Natural killer cell (primary cell): ENCODE measurements around the gene CA14. TPM values are rescaled to one million over a fixed set of nuclear protein-coding genes. Genes with fewer than 3 reads are reported as not detected.
"Not testable (repeated sequence)": the region's sequence is repeated elsewhere in the genome, so short reads cannot be mapped to it uniquely, and the experiment has no call there.

Experiments
- ATAC-seq, 3 donors: fragments of 150-1000 bp in 2 of 3; fragments of 200-7000 bp in 1 of 3; cut with Tn5 transposase; 1 replicate in 1 of 3; 2 replicates in 2 of 3; pipeline ENCODE4 v1.10.0; 2021; ENCODE audit warnings: mild to moderate bottlenecking in 2 of 3, moderate library complexity in 2 of 3
- DNase-seq, 2 donors: peaks; one replicate each; pipeline versions ENCODE4 v3.0.0 to v3.0.0-alpha.2; 2013 to 2021; ENCODE audit warnings: mixed read lengths in 1 of 2
- H3K27ac ChIP-seq: one replicate; pipeline ENCODE4 v1.5.1; 2013; ENCODE audit warnings: mild to moderate bottlenecking, low read length
- H3K27me3 ChIP-seq: one replicate; pipeline ENCODE4 v1.6.1; 2013; ENCODE audit warnings: low read length; ENCODE audit not compliant: control insufficient read depth, insufficient read depth
- H3K36me3 ChIP-seq: one replicate; pipeline ENCODE4 v1.6.1; 2013; ENCODE audit warnings: low read length; ENCODE audit not compliant: control insufficient read depth, insufficient read depth
- H3K4me1 ChIP-seq: one replicate; pipeline ENCODE4 v1.6.1; 2013; ENCODE audit warnings: low read length; ENCODE audit not compliant: control insufficient read depth, insufficient read depth
- H3K4me3 ChIP-seq: one replicate; pipeline ENCODE4 v1.5.1; 2013; ENCODE audit warnings: low read length
- H3K9me3 ChIP-seq: one replicate; pipeline ENCODE4 v1.6.1; 2013; ENCODE audit warnings: low read length; ENCODE audit not compliant: control insufficient read depth, insufficient read depth
- H3K27ac Mint-ChIP-seq, 2 donors: one replicate each; pipeline ENCODE4 v1.8.0; 2022; ENCODE audit warnings: mild to moderate bottlenecking in 2 of 2, mixed read lengths in 2 of 2, moderate library complexity in 1 of 2
- H3K27me3 Mint-ChIP-seq, 2 donors: one replicate each; pipeline ENCODE4 v1.8.0; 2022; ENCODE audit warnings: low read depth in 2 of 2, mixed read lengths in 2 of 2
- H3K36me3 Mint-ChIP-seq: one replicate; pipeline ENCODE4 v1.8.0; 2022; ENCODE audit warnings: mixed read lengths
- H3K4me1 Mint-ChIP-seq, 2 donors: one replicate each; pipeline ENCODE4 v1.8.0; 2022; ENCODE audit warnings: mixed read lengths in 2 of 2
- H3K4me3 Mint-ChIP-seq: one replicate; pipeline ENCODE4 v1.8.0; 2022; ENCODE audit warnings: mild to moderate bottlenecking, moderate library complexity, mixed read lengths
- H3K9me3 Mint-ChIP-seq, 2 donors: one replicate each; pipeline ENCODE4 v1.8.0; 2022; ENCODE audit warnings: mixed read lengths in 2 of 2
- CTCF ChIP-seq: fragments of 200-600 bp; IDR thresholded peaks from one replicate; pipeline ENCODE4 v1.8.0; 2022; ENCODE audit warnings: antibody characterized with exemption
- WGBS: methylation state at CpG from one replicate; pipeline ENCODE4 v1.1.7; 2013; ENCODE audit warnings: missing lambda C conversion rate; ENCODE audit not compliant: insufficient coverage; 5-methylcytosine and 5-hydroxymethylcytosine counted together
- intact Hi-C: fragments of 100-400 bp; cut with micrococcal nuclease; formaldehyde crosslinking; loops from one replicate; pipeline ENCODE4 v1.14.2; 2022
- total RNA-seq, 4 donors: library from RNA; stranded (reverse); fragments of 120-200 nt in 1 of 4; gene quantifications; one replicate each; pipeline versions ENCODE4 v1.2.3 to v1.2.4, GENCODE V29; 2013 to 2022

CA14 gene
- total RNA-seq, 3 donors from 2014 or later (not counting 1 experiment from before 2014, with no cell fraction given) = not detected

- peak; percentile 90 to 98 for DNase-seq
- Mint-ChIP-seq H3K27ac (no peak within 1 kb of the TSS), H3K9me3 (no peaks in the 10 kb centered on the region), H3K36me3 (no peaks in the 10 kb centered on the region), H3K27me3 (no peaks in the 10 kb centered on the region), H3K4me3 (no peak within 1 kb of the TSS), H3K4me1 (peaks cover 16 to 19% of the 10 kb centered on the region in 2 donors)
- intact Hi-C loops = loop anchor here (1.0 to 10.0 kb wide), 4 partner anchors 33 to 329 kb away; partner anchors contain the start of genes APH1A, MRPS21 and PRPF3
- 0% methylated on average over 29 of the region's 33 CpGs for WGBS
- no peaks in the 10 kb centered on the region for H3K27me3 ChIP-seq
- H3K4me1 ChIP-seq = peaks cover 14% of the 10 kb centered on the region
- H3K9me3 ChIP-seq = no peaks in the 10 kb centered on the region
- peak; percentile 85 to 96 (median 86) for ATAC-seq
- H3K36me3 ChIP-seq = no peaks in the 10 kb centered on the region
- peak within 1 kb of the TSS; percentile 99 for H3K27ac ChIP-seq
- H3K4me3 ChIP-seq = peak within 1 kb of the TSS; percentile 97
- TF ChIP-seq CTCF = no peak
Measured at GRCh38 chr1:150235852-150236613, 21.5 kb upstream of the CA14 start, which contains the start of gene ANP32E. ANP32E (minus strand) TSS chr1:150236112; CDS start chr1:150235786, 326 bp downstream.

GRCh38 chr1:150236614-150237100 is 20.9 kb upstream of the CA14 start:
- DNase-seq = peak in 1 of 2 donors; percentile 3
- Mint-ChIP-seq H3K4me3 (no peak overlapping the region), H3K9me3 (no peaks in the 10 kb centered on the region), H3K27ac (no peak overlapping the region), H3K36me3 (no peaks in the 10 kb centered on the region), H3K4me1 (peaks cover 16 to 19% of the 10 kb centered on the region in 2 donors), H3K27me3 (no peaks in the 10 kb centered on the region)
- 43% methylated on average over 10 of the region's 10 CpGs for WGBS
- H3K27me3 ChIP-seq = no peaks in the 10 kb centered on the region
- peak overlapping the region; percentile 67 for H3K4me3 ChIP-seq
- H3K9me3 ChIP-seq = no peaks in the 10 kb centered on the region
- peaks cover 14% of the 10 kb centered on the region for H3K4me1 ChIP-seq
- TF ChIP-seq CTCF = peak; percentile 8
- H3K36me3 ChIP-seq = no peaks in the 10 kb centered on the region
- no peak for ATAC-seq
- intact Hi-C loops = loop anchor here (1.0 to 10.0 kb wide), 4 partner anchors 32 to 328 kb away; partner anchors contain the start of genes APH1A, MRPS21 and PRPF3
- H3K27ac ChIP-seq = no peak overlapping the region

- not testable (repeated sequence) for H3K36me3 Mint-ChIP-seq, DNase-seq, H3K27ac ChIP-seq, H3K4me3 ChIP-seq, H3K9me3 ChIP-seq, ATAC-seq, H3K27me3 ChIP-seq, H3K27ac Mint-ChIP-seq, H3K4me3 Mint-ChIP-seq, H3K9me3 Mint-ChIP-seq, H3K36me3 ChIP-seq, H3K27me3 Mint-ChIP-seq
- H3K4me1 ChIP-seq = peaks cover 14% of the 10 kb centered on the region
- 82% methylated on average over 13 of the region's 13 CpGs for WGBS
- intact Hi-C loops = loop anchor here (2.0 to 10.0 kb wide), 3 partner anchors 32 to 328 kb away; partner anchors contain the start of genes APH1A and MRPS21
- H3K4me1 Mint-ChIP-seq = peaks cover 16 to 19% of the 10 kb centered on the region in 2 donors
Measured at GRCh38 chr1:150237176-150237575, 20.4 kb upstream of the CA14 start.

GRCh38 chr1:150237746-150238145 is 19.8 kb upstream of the CA14 start:
- DNase-seq (no peak), ATAC-seq (no peak)
- peaks cover 14% of the 10 kb centered on the region for H3K4me1 ChIP-seq
- Mint-ChIP-seq H3K4me1 (peaks cover 16 to 19% of the 10 kb centered on the region in 2 donors), H3K27ac (no peak overlapping the region), H3K36me3 (no peaks in the 10 kb centered on the region), H3K27me3 (no peaks in the 10 kb centered on the region), H3K4me3 (no peak overlapping the region), H3K9me3 (no peaks in the 10 kb centered on the region)
- intact Hi-C loops = loop anchor here (2.0 to 10.0 kb wide), 3 partner anchors 31 to 327 kb away; partner anchors contain the start of genes APH1A and MRPS21
- no peaks in the 10 kb centered on the region for H3K36me3 ChIP-seq
- TF ChIP-seq CTCF = no peak
- H3K27ac ChIP-seq = no peak overlapping the region
- 97% methylated on average over 17 of the region's 21 CpGs for WGBS
- no peaks in the 10 kb centered on the region for H3K9me3 ChIP-seq
- H3K4me3 ChIP-seq = no peak overlapping the region
- no peaks in the 10 kb centered on the region for H3K27me3 ChIP-seq
